ENCODE data around the gene CACNA1G.

CACNA1G gene

DNA sequence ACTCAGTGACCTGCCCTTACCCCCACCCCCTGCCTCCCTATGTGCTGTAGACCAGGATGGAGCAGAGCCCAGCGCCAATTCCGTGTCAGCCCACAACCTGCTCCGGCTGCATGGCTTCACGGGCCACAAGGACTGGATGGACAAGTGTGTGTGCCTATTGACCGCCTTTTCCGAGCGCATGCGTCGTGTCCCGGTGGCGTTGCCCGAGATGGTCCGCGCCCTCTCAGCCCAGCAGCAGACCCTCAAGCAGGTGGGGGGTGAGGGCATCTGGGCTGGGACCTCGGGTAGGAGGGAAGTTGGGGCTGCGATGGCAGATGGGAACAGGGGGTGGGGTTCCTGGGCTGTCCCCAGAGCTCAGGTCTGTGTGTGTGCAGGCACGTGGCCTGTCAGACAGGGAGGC is 6.3 kb upstream of the CACNA1G start:
- Histone ChIP-seq H3K27me3 (ENCODE audit: insufficient read depth, low read length, poor library complexity, severe bottlenecking) (no peaks in the 10 kb centered on the region), H3K4me3 (ENCODE audit: low read length, poor library complexity, severe bottlenecking) (no peak overlapping the region), H3F3A (ENCODE audit: low read depth) (no peaks in the 10 kb centered on the region), H2AFZ (ENCODE audit: low read length) (no peak overlapping the region), H3K4me2 (ENCODE audit: low read depth, low read length, poor library complexity, severe bottlenecking) (no peak overlapping the region), H3K36me3 (ENCODE audit: insufficient read depth, low read length) (no peaks in the 10 kb centered on the region), H3K9me3 (ENCODE audit: insufficient read depth, low read depth, low read length) (no peaks in the 10 kb centered on the region), H3K9ac (ENCODE audit: low read depth, low read length, poor library complexity, severe bottlenecking) (no peak overlapping the region), H3K79me2 (ENCODE audit: insufficient read depth, low read length) (no peaks in the 10 kb centered on the region), H3K9me2 (replicated peaks; ENCODE audit: low read depth, low read length) (no peaks in the 10 kb centered on the region), H3K4me1 (ENCODE audit: insufficient read depth, low read length, poor library complexity, severe bottlenecking) (no peaks in the 10 kb centered on the region), H4K20me1 (ENCODE audit: insufficient read depth, low read length, poor library complexity, severe bottlenecking) (no peaks in the 10 kb centered on the region)
- TF ChIP-seq, protein P1, sequence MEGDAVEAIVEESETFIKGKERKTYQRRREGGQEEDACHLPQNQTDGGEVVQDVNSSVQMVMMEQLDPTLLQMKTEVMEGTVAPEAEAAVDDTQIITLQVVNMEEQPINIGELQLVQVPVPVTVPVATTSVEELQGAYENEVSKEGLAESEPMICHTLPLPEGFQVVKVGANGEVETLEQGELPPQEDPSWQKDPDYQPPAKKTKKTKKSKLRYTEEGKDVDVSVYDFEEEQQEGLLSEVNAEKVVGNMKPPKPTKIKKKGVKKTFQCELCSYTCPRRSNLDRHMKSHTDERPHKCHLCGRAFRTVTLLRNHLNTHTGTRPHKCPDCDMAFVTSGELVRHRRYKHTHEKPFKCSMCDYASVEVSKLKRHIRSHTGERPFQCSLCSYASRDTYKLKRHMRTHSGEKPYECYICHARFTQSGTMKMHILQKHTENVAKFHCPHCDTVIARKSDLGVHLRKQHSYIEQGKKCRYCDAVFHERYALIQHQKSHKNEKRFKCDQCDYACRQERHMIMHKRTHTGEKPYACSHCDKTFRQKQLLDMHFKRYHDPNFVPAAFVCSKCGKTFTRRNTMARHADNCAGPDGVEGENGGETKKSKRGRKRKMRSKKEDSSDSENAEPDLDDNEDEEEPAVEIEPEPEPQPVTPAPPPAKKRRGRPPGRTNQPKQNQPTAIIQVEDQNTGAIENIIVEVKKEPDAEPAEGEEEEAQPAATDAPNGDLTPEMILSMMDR (conservative IDR thresholded peaks at IDR 0.05; ENCODE audit: low read length): no peak
- TF ChIP-seq EZH2phosphoT487 (IDR thresholded peaks at IDR 0.05; ENCODE audit: borderline replicate concordance): no peak

DNA sequence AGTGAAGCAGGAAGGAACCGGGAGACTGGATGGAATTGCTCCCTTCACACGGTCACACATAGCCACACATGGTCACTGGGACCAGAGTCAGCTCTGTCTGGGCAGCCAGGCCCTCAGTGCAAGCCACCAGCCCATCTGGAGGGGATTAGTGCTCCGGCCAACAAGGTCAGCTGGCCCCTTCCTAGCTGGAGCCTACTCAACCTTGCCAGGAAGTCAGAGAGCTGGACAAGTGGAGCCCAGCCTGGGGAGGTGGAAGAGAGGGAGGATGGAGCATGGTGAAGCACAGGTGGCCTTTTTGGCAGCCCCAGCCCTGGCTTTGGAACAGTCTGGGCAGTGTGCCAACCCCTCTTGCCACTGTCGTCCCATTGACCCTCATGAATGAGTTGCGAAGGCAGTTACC is 3.7 kb upstream of the CACNA1G start:
- no peaks in the 10 kb centered on the region for H3F3A ChIP-seq (ENCODE audit: low read depth)
- H2AFZ ChIP-seq (ENCODE audit: low read length): no peak overlapping the region
- H3K79me2 ChIP-seq (ENCODE audit: insufficient read depth, low read length): no peaks in the 10 kb centered on the region
- H3K4me3 ChIP-seq (ENCODE audit: low read length, poor library complexity, severe bottlenecking): no peak overlapping the region
- H3K4me1 ChIP-seq (ENCODE audit: insufficient read depth, low read length, poor library complexity, severe bottlenecking): peaks cover 10% of the 10 kb centered on the region
- H3K36me3 ChIP-seq (ENCODE audit: insufficient read depth, low read length): no peaks in the 10 kb centered on the region
- H3K9me2 ChIP-seq (replicated peaks; ENCODE audit: low read depth, low read length): no peaks in the 10 kb centered on the region
- H3K9me3 ChIP-seq (ENCODE audit: insufficient read depth, low read depth, low read length): no peaks in the 10 kb centered on the region
- TF ChIP-seq, protein P1 (conservative IDR thresholded peaks at IDR 0.05; ENCODE audit: low read length): no peak
- H3K9ac ChIP-seq (ENCODE audit: low read depth, low read length, poor library complexity, severe bottlenecking): no peak overlapping the region
- no peak overlapping the region for H3K4me2 ChIP-seq (ENCODE audit: low read depth, low read length, poor library complexity, severe bottlenecking)
- no peaks in the 10 kb centered on the region for H4K20me1 ChIP-seq (ENCODE audit: insufficient read depth, low read length, poor library complexity, severe bottlenecking)
- H3K27me3 ChIP-seq (ENCODE audit: insufficient read depth, low read length, poor library complexity, severe bottlenecking): peaks cover 10% of the 10 kb centered on the region

DNA sequence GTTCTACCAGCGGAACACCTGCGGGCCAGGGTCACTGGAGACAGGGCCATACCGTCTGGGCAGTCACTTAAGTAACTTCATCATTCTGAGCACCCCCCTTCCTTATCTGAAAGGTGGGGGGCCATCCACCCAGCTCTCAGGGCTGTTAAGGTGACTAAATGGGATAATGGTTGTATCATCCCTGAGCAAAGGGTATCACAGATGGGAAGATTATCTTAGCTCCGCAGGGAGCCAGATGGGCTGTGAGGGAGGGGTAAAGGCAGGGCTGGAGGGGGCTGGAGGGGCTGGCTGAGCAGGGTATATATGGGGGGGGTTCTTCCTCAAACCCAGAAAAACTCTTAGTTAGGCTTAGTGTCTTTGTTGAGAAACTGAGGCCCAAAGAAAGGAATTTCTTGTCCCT is 2.9 kb upstream of the CACNA1G start:
- H3K79me2 ChIP-seq (ENCODE audit: insufficient read depth, low read length): no peaks in the 10 kb centered on the region
- TF ChIP-seq, protein P1 (conservative IDR thresholded peaks at IDR 0.05; ENCODE audit: low read length): no peak
- TF ChIP-seq EZH2phosphoT487 (IDR thresholded peaks at IDR 0.05; ENCODE audit: borderline replicate concordance): no peak
- H3K9me2 ChIP-seq (replicated peaks; ENCODE audit: low read depth, low read length): no peaks in the 10 kb centered on the region
- H2AFZ ChIP-seq (ENCODE audit: low read length): no peak overlapping the region
- no peaks in the 10 kb centered on the region for H3K36me3 ChIP-seq (ENCODE audit: insufficient read depth, low read length)
- H3K9me3 ChIP-seq (ENCODE audit: insufficient read depth, low read depth, low read length): no peaks in the 10 kb centered on the region
- H3K4me3 ChIP-seq (ENCODE audit: low read length, poor library complexity, severe bottlenecking): no peak overlapping the region
- no peaks in the 10 kb centered on the region for H4K20me1 ChIP-seq (ENCODE audit: insufficient read depth, low read length, poor library complexity, severe bottlenecking)
- no peaks in the 10 kb centered on the region for H3F3A ChIP-seq (ENCODE audit: low read depth)
- H3K27me3 ChIP-seq (ENCODE audit: insufficient read depth, low read length, poor library complexity, severe bottlenecking): peaks cover 17% of the 10 kb centered on the region
- no peak overlapping the region for H3K9ac ChIP-seq (ENCODE audit: low read depth, low read length, poor library complexity, severe bottlenecking)
- H3K4me1 ChIP-seq (ENCODE audit: insufficient read depth, low read length, poor library complexity, severe bottlenecking): peaks cover 10% of the 10 kb centered on the region
- H3K4me2 ChIP-seq (ENCODE audit: low read depth, low read length, poor library complexity, severe bottlenecking): no peak overlapping the region

Measured in Loucy (cell line).